Measurements from ENCODE around the gene LATS2.

LATS2 gene

GRCh38 chr13:21047591-21048282, 13.6 kb downstream of the LATS2 start:
- no peak for DNase-seq (ENCODE audit: low read depth)

GRCh38 chr13:21047087-21047486, 14.3 kb downstream of the LATS2 start:
- DNase-seq (ENCODE audit: low read depth), result no peak

DNA sequence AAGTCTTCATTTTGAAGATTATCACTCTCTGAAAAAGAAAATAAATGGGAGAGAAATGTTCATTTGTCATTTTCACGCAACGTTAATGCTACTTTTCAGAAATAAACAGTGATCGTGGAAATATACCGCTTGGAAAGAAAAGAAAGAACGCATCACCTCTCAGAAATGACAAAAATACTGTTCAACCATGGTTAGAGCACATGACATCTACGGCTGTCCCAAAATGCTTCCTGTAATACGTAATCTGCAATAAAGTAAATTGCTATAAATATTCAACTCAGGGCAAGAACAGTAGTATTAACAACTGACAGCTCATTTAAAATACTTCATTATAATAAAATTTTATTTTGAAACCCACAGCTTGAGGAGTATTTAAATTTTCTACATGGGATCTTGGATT, 15.2 kb downstream of the LATS2 start:
- DNase-seq (ENCODE audit: low read depth), result no peak

DNA sequence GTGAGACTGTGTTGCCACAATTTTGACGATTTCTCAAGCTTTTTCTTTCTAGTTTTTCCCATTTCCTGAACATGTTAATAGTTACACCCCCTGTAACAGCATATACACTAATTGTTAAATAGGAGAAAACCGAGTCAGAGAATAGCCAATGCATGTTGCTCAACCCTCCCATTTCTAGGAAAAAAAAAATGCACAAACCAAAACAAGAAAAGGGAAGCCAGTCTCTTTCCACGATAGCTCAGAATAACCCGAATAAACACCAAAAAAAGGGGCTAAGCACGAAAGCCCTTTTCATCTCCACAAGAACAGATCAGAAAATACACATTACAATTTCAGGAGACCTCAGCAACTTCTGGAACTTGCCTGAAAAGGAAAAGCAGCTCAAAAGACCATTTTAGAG, 16.3 kb downstream of the LATS2 start:
- DNase-seq (ENCODE audit: low read depth), result no peak

DNA sequence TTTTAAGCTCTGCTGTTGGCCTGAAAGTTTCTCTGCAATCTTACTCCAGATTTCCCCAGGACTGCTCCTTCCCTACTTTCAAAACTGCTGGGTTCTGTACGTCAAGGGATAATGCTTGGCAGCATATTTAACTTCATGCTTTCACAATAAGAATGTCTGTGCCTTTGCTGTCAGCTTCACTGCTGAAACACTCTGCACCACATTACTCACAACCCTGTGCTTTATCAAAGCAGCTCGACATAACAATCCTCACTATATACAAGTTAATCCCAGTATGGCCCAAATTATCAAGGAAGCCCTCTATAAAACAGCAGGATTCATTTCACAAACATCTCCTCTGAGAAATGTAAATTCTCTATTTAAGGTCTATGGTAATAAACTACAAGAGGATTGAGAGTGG, 17.5 kb downstream of the LATS2 start:
- DNase-seq (ENCODE audit: low read depth), result no peak

GRCh38 chr13:21040120-21040826, 21.1 kb downstream of the LATS2 start:
- DNase-seq (ENCODE audit: low read depth), result no peak

DNA sequence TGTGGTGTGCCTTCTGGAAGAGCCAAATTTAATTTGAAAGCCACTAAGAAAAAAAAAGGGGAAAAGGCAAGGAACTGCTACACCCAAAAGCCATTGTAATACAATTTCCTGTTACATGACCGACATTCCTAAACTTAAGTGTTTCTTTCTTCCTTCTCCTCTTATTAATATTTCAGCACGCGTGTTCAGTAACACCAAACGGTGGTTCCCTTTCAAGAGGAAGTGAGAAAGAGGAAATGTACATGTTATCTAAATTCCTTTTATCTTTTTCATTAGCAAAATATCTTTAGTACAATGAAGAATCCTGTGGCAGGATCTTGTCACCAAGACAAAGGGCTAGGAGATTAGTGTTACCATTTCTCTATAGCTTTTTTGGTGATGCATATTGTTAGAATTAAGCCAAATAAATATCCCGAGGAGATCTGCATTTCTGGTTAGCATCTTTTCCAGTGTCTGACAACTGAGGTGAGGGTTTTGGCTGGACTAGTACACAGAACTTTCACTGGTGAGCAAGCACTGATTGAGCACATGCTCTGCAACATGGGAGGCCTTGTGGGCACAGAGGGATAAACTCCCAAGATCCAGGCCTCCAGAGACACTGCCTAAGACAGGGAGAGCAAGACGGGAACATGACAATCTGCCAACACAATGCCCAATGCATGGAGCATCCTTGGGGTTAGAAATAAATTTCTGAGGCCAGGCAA, 22.1 kb downstream of the LATS2 start:
- DNase-seq (ENCODE audit: low read depth), result no peak

DNA sequence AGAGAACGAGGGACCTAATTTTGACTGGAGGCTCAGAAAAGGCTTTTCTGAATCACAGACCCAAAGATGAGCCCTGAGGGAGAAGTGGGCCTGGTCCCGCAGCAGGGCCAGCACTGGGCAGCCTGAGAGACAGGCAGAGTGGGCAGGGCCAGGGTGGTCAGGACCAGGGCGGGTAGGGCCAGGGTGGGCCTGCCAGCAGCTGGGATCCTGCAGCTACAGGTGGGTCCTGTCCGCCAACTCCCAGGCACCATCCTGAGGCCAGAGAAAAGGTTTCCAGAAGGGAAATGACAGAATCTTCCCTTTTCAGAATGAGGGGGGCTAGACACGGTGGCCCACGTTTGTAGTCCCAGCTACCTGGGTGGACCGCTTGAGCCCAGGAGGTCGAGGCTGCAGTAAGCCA, 23.7 kb downstream of the LATS2 start:
- no peak for DNase-seq (ENCODE audit: low read depth)

DNA sequence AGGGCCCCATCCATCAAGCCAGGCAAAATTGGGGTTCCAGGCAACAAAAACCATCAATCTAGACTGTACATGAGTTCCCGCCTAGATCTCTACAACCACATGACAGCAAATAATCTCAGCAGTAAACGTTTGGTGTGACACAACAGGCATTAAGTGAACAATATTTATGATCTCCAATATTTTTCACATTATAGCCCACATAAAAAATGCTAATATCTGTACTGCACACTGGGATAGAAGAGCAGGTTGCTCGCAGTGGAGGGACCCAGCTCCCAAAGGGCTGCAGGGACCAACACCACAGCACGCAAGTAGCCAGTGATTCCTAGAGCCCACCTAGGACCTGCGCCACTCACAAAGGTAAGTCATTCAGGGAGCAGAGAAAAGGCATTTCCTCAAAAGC, 25.9 kb downstream of the LATS2 start:
- DNase-seq (ENCODE audit: low read depth), result no peak

GRCh38 chr13:21034603-21035191, 26.7 kb downstream of the LATS2 start:
- no peak for DNase-seq (ENCODE audit: low read depth)

DNA sequence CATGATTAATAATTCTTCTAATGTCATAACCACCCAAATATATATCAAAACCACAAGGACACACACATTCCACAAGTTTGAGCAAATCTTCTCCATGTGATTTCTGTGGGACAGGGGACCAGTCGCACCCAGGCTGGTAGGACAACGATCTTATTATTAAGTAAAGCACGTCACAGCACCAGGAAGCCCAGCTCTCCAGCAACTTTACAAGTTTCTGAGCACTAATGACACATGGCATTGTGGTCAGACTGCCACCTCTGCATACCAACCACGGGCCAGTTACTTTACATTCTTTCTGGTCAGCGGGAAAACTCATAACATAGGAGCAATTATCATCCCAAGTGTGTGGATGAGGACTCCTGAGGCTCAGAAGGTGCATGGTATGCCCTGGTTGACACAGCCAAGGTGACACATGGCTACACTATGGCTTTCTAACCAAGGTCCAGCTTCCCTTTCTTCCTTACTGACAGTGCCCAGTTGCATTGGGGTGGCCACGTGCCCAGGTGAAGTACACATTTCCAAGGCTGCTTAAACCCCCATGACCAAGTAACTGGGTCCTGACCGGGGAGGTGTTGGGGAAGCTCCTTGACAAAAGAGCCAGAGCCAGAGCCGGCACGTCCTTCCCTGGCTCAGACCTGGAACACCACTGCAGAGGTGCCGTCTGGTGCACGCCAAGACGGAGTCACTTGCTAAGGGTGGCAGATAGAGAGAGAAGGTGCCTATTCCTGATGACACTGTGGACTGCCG, 27.4 kb downstream of the LATS2 start:
- no peak for DNase-seq (ENCODE audit: low read depth)

- DNase-seq (ENCODE audit: low read depth), result no peak
Measured at GRCh38 chr13:21033212-21033840, 28.1 kb downstream of the LATS2 start.

GRCh38 chr13:21032656-21033055, 28.7 kb downstream of the LATS2 start:
- DNase-seq (ENCODE audit: low read depth), result no peak

DNA sequence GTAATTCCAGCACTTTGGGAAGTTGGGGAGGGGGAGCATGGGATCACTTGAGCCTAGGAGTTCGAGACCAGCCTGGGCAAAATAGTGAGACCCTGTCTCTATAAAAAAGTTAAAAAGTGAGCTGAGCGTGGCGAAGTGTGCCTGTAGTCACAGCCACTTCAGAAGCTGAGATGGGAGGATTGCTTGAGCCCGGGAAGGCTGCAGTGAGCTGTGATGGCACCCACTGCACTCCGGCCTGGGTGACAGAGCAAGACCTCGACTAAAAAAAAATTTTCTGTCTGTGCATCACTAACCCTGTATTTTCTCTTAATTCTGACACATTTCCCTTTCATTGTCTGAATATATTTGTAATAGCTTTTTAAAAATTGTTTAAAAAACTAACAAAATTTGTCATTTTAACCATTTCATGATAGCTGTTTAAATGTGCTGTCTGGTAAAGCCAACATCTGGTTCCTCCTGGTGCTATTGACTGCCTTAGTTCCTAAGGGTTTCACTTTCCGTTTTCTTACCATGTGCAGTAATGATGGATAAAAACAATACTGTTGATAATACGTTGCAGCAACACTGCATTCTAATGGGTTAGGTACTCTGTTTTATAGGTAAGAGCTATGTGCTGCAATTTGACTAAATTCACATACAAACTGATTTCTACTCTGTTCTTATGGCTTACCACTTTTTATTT, 29.7 kb downstream of the LATS2 start:
- DNase-seq (ENCODE audit: low read depth), result no peak

- no peak for DNase-seq (ENCODE audit: low read depth)
Measured at GRCh38 chr13:21025539-21025938, 35.8 kb downstream of the LATS2 start.

- no peak for DNase-seq (ENCODE audit: low read depth)
Measured at GRCh38 chr13:21022056-21022979, 39.1 kb downstream of the LATS2 start.

- no peak for DNase-seq (ENCODE audit: low read depth)
Measured at GRCh38 chr13:21020581-21020980, 40.8 kb downstream of the LATS2 start.

DNA sequence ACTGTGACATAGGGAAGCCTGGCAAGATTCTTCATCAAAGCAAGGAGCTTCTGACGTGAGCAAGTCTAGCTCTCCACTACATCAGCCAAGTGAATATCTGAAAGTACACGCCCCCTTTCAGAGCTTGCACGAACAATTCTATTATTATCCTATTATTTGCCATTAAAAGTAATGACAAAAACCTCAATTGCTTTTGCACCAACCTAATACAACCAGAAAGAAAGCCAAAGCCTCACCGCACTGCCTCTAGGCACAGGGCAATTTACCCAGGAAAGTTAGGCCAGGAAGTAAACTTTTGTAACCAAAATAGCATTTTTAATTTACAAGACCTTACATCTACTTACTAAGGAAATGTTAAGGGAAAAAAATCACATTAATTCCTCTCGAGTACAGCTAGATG, 41.2 kb downstream of the LATS2 start:
- no peak for DNase-seq (ENCODE audit: low read depth)

- no peak for DNase-seq (ENCODE audit: low read depth)
Measured at GRCh38 chr13:21018220-21018619, 43.2 kb downstream of the LATS2 start.

- no peak for DNase-seq (ENCODE audit: low read depth)
Measured at GRCh38 chr13:21016487-21016886, 44.9 kb downstream of the LATS2 start.

Measured in stimulated activated CD8-positive, alpha-beta memory T cell treated with anti-CD3 and anti-CD28 coated beads, Interleukin-7, amount 100 ng/mL, for 24 hours (primary cell).